PC-3 (cell line): ENCODE measurements around the gene AUTS2.

ENCODE experiments used
- CTCF ChIP-seq: fragments of 300-600 bp; sonication (generic); conservative IDR thresholded peaks from 2 replicates; pipeline ENCODE4 v1.5.1; 2017; ENCODE audit warnings: antibody characterized with exemption, low read depth, mild to moderate bottlenecking, low read length
- EZH2 ChIP-seq: fragments of 300-600 bp; sonication (generic); IDR thresholded peaks from one replicate; pipeline ENCODE4 v1.6.1; 2017; ENCODE audit warnings: antibody characterized with exemption, mild to moderate bottlenecking, low read length; ENCODE audit not compliant: unreplicated experiment
- EZH2phosphoT487 ChIP-seq: fragments of 300-600 bp; sonication (generic); IDR thresholded peaks from 2 replicates; pipeline ENCODE4 v1.6.1; 2018; ENCODE audit warnings: mild to moderate bottlenecking, antibody characterized with exemption, low read length, borderline replicate concordance

- TF ChIP-seq CTCF (no peak), EZH2 (no peak), EZH2phosphoT487 (no peak)
Measured at GRCh38 chr7:70072220-70072619, 473.9 kb downstream of the AUTS2 start.
